Hepatocyte (in vitro differentiated cells): Measurements from ENCODE around the gene ZNF664.
"Not testable (repeated sequence)": the region's sequence is repeated elsewhere in the genome, so short reads cannot be mapped to it uniquely, and the experiment has no call there.

Experiments
- EZH2phosphoT487 ChIP-seq: fragments of 200-600 bp; sonication (generic); IDR thresholded peaks from one replicate; pipeline ENCODE4 v1.6.1; 2018; ENCODE audit warnings: antibody characterized with exemption, mild to moderate bottlenecking, low read depth, moderate library complexity; ENCODE audit not compliant: unreplicated experiment, severe bottlenecking
- TF ChIP-seq, protein P1 (sequence below): fragments of 200-600 bp; sonication (generic); IDR thresholded peaks from 2 replicates; pipeline ENCODE4 v1.5.1; 2016; ENCODE audit warnings: antibody characterized with exemption, mild to moderate bottlenecking; ENCODE audit not compliant: poor library complexity

DNA sequence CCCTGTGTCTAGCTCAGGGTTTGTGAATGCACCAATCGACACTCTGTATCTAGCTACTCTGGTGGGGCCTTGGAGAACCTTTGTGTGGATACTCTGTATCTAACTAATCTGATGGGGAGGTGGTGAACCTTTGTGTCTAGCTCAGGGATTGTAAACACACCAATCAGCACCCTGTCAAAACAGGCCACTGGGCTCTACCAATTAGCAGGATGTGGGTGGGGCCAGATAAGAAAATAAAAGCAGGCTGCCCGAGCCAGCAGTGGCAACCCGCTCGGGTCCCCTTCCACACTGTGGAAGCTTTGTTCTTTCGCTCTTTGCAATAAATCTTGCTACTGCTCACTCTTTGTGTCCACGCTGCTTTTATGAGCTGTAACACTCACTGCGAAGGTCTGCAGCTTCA, 25.5 kb upstream of the ZNF664 start:
- not testable (repeated sequence) for TF ChIP-seq EZH2phosphoT487
- TF ChIP-seq, protein P1, sequence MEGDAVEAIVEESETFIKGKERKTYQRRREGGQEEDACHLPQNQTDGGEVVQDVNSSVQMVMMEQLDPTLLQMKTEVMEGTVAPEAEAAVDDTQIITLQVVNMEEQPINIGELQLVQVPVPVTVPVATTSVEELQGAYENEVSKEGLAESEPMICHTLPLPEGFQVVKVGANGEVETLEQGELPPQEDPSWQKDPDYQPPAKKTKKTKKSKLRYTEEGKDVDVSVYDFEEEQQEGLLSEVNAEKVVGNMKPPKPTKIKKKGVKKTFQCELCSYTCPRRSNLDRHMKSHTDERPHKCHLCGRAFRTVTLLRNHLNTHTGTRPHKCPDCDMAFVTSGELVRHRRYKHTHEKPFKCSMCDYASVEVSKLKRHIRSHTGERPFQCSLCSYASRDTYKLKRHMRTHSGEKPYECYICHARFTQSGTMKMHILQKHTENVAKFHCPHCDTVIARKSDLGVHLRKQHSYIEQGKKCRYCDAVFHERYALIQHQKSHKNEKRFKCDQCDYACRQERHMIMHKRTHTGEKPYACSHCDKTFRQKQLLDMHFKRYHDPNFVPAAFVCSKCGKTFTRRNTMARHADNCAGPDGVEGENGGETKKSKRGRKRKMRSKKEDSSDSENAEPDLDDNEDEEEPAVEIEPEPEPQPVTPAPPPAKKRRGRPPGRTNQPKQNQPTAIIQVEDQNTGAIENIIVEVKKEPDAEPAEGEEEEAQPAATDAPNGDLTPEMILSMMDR, result not testable (repeated sequence)
